GM12801 (cell line): ENCODE results near the gene SETD4.

Experiments used
- TF ChIP-seq, protein P1 (sequence below): IDR thresholded peaks from one replicate; pipeline ENCODE4 v1.5.1; 2011; ENCODE audit warnings: control low read depth; ENCODE audit not compliant: insufficient read length; ENCODE audit errors: extremely low read depth

Gene SETD4

GRCh38 chr21:36075953-36076352 is 15.6 kb upstream of the SETD4 start:
- TF ChIP-seq, protein P1, sequence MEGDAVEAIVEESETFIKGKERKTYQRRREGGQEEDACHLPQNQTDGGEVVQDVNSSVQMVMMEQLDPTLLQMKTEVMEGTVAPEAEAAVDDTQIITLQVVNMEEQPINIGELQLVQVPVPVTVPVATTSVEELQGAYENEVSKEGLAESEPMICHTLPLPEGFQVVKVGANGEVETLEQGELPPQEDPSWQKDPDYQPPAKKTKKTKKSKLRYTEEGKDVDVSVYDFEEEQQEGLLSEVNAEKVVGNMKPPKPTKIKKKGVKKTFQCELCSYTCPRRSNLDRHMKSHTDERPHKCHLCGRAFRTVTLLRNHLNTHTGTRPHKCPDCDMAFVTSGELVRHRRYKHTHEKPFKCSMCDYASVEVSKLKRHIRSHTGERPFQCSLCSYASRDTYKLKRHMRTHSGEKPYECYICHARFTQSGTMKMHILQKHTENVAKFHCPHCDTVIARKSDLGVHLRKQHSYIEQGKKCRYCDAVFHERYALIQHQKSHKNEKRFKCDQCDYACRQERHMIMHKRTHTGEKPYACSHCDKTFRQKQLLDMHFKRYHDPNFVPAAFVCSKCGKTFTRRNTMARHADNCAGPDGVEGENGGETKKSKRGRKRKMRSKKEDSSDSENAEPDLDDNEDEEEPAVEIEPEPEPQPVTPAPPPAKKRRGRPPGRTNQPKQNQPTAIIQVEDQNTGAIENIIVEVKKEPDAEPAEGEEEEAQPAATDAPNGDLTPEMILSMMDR, result no peak

- TF ChIP-seq, protein P1, result no peak
Measured at GRCh38 chr21:36075171-36075570, 14.8 kb upstream of the SETD4 start.

- TF ChIP-seq, protein P1, result no peak
Measured at GRCh38 chr21:36073181-36073580, 12.9 kb upstream of the SETD4 start.

- TF ChIP-seq, protein P1, result no peak
Measured at GRCh38 chr21:36072453-36073162, 12.3 kb upstream of the SETD4 start.

GRCh38 chr21:36070999-36071398 is 10.7 kb upstream of the SETD4 start:
- TF ChIP-seq, protein P1, result no peak

DNA sequence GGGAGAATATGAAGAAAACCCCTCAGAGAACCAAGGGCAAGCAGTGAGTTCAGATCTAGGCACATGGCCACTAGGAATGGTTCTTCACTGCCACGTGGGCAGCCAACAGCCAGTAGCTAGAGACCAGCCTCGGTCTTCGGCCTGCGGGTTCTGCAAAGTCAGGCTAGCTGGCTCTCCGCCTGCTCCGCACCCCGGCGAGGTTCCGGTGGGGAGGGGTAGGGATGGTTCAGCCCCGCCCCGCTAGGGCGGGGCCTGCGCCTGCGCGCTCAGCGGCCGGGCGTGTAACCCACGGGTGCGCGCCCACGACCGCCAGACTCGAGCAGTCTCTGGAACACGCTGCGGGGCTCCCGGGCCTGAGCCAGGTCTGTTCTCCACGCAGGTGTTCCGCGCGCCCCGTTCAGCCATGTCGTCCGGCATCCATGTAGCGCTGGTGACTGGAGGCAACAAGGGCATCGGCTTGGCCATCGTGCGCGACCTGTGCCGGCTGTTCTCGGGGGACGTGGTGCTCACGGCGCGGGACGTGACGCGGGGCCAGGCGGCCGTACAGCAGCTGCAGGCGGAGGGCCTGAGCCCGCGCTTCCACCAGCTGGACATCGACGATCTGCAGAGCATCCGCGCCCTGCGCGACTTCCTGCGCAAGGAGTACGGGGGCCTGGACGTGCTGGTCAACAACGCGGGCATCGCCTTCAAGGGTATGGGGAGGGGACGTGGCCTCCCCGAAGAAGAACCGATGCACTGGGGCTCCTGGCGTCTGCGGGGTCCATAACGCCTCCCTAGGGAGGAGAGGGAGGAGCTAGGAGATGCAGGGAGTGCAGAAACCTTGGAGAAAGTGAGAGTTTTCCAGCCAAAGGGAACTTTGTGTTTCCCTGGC is 9.6 kb upstream of the SETD4 start, which contains the start of gene CBR1:
CBR1 (plus strand) TSS at position 312 of the 871 bp plus-strand sequence; CDS start at position 404, 92 bp downstream.
- TF ChIP-seq, protein P1, result no peak

- TF ChIP-seq, protein P1, result no peak
Measured at GRCh38 chr21:36068748-36069398, 8.5 kb upstream of the SETD4 start.
